ENCODE measurements around the gene PTGIR.

Gene PTGIR

DNA sequence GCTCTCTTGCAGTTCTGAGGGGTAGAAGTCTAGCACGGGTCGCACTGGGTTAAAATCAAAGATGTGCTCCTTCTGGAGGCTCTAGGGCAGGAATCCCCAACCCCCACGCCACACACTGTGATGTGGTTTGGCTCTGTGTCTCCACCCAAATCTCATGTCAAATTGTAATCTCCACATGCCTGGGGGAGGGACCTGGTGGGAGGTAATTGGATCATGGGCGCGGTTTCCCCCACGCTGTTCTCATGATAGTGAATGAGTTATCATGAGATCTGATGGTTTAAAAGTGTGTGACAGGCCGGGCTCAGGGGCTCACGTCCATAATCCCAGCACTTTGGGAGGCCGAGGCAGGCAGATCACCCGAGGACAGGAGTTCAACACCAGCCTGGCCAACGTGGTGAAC, 50.4 kb downstream of the PTGIR start:
- POLR2A ChIA-PET = interaction anchor here (1.1 kb wide), 2 partner anchors 26 to 28 kb away, joined by 5 to 6 read pairs; no protein-coding TSS in a partner anchor
- TF ChIP-seq ELF4 (IDR thresholded peaks at IDR 0.05) (no peak), FOXK2 (IDR thresholded peaks at IDR 0.05) (no peak)
- DNase-seq (ENCODE audit: extremely low spot score) = no peak
- CTCF ChIA-PET = interaction anchor here (0.6 kb wide), 1 partner anchor 9 kb away, joined by 4 read pairs; no protein-coding TSS in a partner anchor

DNA sequence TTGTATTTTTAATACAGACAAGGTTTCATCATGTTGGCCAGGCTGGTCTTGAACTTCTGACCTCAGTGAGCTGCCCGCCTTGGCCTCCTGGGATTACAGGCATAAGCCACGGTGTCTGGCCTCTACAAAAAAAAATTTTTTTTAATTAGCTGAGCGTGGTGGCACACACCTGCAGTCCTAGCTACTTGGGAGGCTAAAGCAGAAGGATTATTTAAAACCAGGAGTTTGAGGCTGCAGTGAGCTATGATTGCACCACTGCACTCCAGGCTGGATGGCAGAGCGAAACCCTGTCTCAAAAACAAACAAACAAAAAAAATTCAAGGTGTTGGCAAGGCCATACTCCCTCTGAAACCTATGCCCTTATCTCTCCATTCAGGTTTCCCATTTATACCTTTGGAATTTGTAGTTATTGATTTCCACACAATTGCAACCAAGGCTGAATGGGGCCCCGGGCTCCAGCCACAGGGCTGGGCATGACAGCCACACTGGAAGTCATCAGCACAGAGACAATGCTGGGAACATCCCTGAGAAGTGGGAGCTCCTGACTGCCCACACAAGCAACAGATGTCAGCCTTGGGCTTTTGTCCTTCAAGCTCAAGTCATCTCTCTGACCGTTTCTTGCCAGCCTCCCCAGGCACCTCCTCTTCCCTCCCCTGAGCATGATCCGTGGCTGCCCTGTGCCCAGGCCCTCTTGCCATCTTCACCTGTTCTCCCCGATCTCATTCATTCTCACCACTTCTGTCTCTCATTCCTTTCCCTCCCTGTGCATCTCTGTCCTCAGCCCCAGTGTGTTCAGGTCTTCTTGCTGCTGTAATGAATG, 51.0 kb downstream of the PTGIR start:
- POLR2A ChIA-PET = interaction anchor here (1.1 kb wide), 2 partner anchors 27 to 28 kb away, joined by 5 to 6 read pairs; no protein-coding TSS in a partner anchor
- no peak for DNase-seq (ENCODE audit: extremely low spot score)
- CTCF ChIA-PET = interaction anchor here (0.6 kb wide), 1 partner anchor 8 kb away, joined by 4 read pairs; no protein-coding TSS in a partner anchor
- no peak for TF ChIP-seq CTBP1 (IDR thresholded peaks at IDR 0.05; ENCODE audit: borderline replicate concordance)
- no peak for TF ChIP-seq BHLHE40 (IDR thresholded peaks at IDR 0.05; ENCODE audit: borderline replicate concordance)
- no peak for TF ChIP-seq FOXM1 (IDR thresholded peaks at IDR 0.05; ENCODE audit: borderline replicate concordance)
- TF ChIP-seq TARDBP (IDR thresholded peaks at IDR 0.05) = no peak
- TF ChIP-seq SP1 (IDR thresholded peaks at IDR 0.05) = no peak
- TF ChIP-seq ELF4 (IDR thresholded peaks at IDR 0.05) = no peak
- no peak for TF ChIP-seq NFRKB (IDR thresholded peaks at IDR 0.05)
- TF ChIP-seq FOXA1 (IDR thresholded peaks at IDR 0.05) = no peak
- TF ChIP-seq LEF1 (IDR thresholded peaks at IDR 0.05; ENCODE audit: borderline replicate concordance) = no peak
- no peak for TF ChIP-seq HDGF (IDR thresholded peaks at IDR 0.05; ENCODE audit: borderline replicate concordance)
- TF ChIP-seq, protein P1, sequence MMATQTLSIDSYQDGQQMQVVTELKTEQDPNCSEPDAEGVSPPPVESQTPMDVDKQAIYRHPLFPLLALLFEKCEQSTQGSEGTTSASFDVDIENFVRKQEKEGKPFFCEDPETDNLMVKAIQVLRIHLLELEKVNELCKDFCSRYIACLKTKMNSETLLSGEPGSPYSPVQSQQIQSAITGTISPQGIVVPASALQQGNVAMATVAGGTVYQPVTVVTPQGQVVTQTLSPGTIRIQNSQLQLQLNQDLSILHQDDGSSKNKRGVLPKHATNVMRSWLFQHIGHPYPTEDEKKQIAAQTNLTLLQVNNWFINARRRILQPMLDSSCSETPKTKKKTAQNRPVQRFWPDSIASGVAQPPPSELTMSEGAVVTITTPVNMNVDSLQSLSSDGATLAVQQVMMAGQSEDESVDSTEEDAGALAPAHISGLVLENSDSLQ (IDR thresholded peaks at IDR 0.05) = no peak
- TF ChIP-seq SUZ12 (IDR thresholded peaks at IDR 0.05) = no peak
- no peak for TF ChIP-seq L3MBTL2 (conservative IDR thresholded peaks at IDR 0.05)
- TF ChIP-seq ZNF384 (IDR thresholded peaks at IDR 0.05) = no peak
- no peak for TF ChIP-seq ARNT (IDR thresholded peaks at IDR 0.05)
- TF ChIP-seq FOXK2 (IDR thresholded peaks at IDR 0.05) = no peak

DNA sequence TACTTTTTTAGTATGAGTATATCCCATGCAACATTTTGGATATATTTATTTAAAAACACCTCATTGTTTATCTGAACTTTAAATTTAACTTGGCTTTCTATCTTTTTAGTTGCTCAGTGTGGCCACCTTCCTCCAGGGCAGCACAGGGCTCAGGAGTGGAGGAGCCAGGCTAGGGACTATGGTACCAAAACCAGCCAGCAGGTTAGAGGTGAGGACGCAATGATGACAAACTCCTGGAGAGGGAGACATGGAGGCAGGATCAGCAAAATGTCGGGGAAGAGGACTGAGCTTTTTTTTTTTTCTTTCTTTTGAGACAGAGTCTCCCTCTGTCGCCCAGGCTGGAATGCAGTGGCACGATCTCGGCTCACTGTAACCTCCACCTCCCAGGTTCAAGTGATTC, 53.4 kb downstream of the PTGIR start:
- peak; percentile 76 for DNase-seq (ENCODE audit: extremely low spot score)
- POLR2A ChIA-PET = interaction anchor here (2.1 kb wide), 1 partner anchor 29 kb away, joined by 6 read pairs; the partner anchor contains the start of gene CALM3
- CTCF ChIA-PET = interaction anchor here (0.7 to 1.1 kb wide), 3 partner anchors 11 to 42 kb away, joined by 3 to 4 read pairs (median 3); no protein-coding TSS in a partner anchor
- TF ChIP-seq L3MBTL2 (conservative IDR thresholded peaks at IDR 0.05) = no peak
- no peak for TF ChIP-seq FOXM1 (IDR thresholded peaks at IDR 0.05; ENCODE audit: borderline replicate concordance)
- TF ChIP-seq ZNF384 (IDR thresholded peaks at IDR 0.05) = peak; percentile 92
- TF ChIP-seq HDGF (IDR thresholded peaks at IDR 0.05; ENCODE audit: borderline replicate concordance) = no peak

All from HEK293T (cell line).